ENCODE measurements around the gene RAD51B.

RAD51B gene

GRCh38 chr14:68527329-68527851 lies 707.8 kb downstream of the RAD51B start:
- Histone ChIP-seq H3K9ac (ENCODE audit: low read length) (no peak overlapping the region), H3K9me3 (ENCODE audit: control insufficient read depth, low read depth, low read length) (peaks cover 12% of the 10 kb centered on the region), H3K36me3 (ENCODE audit: control insufficient read depth, low read depth, low read length) (no peaks in the 10 kb centered on the region), H3K4me3 (ENCODE audit: low read length) (no peak overlapping the region), H3K4me1 (ENCODE audit: control insufficient read depth, low read depth, low read length) (peaks cover 11% of the 10 kb centered on the region), H3K27ac (ENCODE audit: low read length) (no peak overlapping the region), H3K27me3 (ENCODE audit: control insufficient read depth, insufficient read depth, low read length) (no peaks in the 10 kb centered on the region)

DNA sequence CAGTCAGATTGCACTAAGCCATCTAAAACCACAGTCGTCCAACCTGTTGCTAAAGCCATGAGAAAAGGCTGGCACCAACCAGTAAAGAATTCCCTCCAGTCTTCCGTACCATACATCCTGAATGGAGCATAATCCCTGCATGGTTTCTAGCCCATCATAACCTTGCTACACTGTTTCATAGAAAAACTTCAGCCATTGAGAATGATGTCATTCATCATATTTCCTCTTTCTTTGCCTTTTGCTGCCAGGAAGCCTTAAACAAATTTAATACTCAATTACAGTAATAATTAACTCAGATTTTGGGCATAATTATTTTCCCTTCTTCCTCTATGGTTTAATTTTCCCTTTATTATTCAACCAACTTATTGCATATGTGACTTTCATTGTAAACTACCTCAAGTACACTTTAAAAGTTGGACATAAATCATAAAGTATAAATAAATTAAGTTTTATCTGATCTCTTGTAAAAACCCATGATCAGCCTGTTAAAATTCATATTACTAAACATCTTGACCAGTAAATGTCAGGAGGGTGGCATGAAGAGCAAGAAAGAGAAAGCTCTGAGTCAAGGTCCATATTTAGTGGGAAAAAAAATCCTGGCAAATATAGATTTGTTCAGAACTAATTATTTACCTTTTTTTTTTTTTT lies 708.6 kb downstream of the RAD51B start:
- Histone ChIP-seq H3K9me3 (ENCODE audit: control insufficient read depth, low read depth, low read length) (peaks cover 12% of the 10 kb centered on the region), H3K27me3 (ENCODE audit: control insufficient read depth, insufficient read depth, low read length) (no peaks in the 10 kb centered on the region), H3K9ac (ENCODE audit: low read length) (no peak overlapping the region), H3K4me1 (ENCODE audit: control insufficient read depth, low read depth, low read length) (peaks cover 11% of the 10 kb centered on the region), H3K4me3 (ENCODE audit: low read length) (no peak overlapping the region), H3K36me3 (ENCODE audit: control insufficient read depth, low read depth, low read length) (no peaks in the 10 kb centered on the region), H3K27ac (ENCODE audit: low read length) (no peak overlapping the region)

DNA sequence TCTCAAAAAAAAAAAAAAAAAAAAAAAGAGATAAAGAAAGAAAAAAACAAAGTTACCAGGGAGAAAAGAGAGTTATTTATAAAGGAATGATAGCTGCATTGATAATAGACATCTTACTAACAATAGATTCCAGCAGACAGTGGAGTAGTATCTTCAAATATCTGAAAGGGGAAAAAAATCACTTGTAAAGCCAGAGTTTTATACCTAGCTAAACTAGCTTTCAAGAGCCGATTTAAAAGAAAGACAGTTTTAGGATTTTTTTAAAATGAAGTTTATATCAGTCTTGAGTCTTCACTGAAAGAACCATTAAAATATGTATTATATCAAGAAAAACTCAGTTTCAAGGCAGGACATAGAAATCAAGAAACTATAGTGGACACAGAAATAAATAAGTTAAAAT lies 710.9 kb downstream of the RAD51B start:
- Histone ChIP-seq H3K36me3 (ENCODE audit: control insufficient read depth, low read depth, low read length) (no peaks in the 10 kb centered on the region), H3K9me3 (ENCODE audit: control insufficient read depth, low read depth, low read length) (peaks cover 12% of the 10 kb centered on the region), H3K4me3 (ENCODE audit: low read length) (no peak overlapping the region), H3K27ac (ENCODE audit: low read length) (no peak overlapping the region), H3K27me3 (ENCODE audit: control insufficient read depth, insufficient read depth, low read length) (no peaks in the 10 kb centered on the region), H3K4me1 (ENCODE audit: control insufficient read depth, low read depth, low read length) (peaks cover 11% of the 10 kb centered on the region), H3K9ac (ENCODE audit: low read length) (no peak overlapping the region)

GRCh38 chr14:68532496-68532895 lies 712.9 kb downstream of the RAD51B start:
- Histone ChIP-seq H3K4me3 (ENCODE audit: low read length) (no peak overlapping the region), H3K36me3 (ENCODE audit: control insufficient read depth, low read depth, low read length) (no peaks in the 10 kb centered on the region), H3K9me3 (ENCODE audit: control insufficient read depth, low read depth, low read length) (peaks cover 12% of the 10 kb centered on the region), H3K27me3 (ENCODE audit: control insufficient read depth, insufficient read depth, low read length) (no peaks in the 10 kb centered on the region), H3K4me1 (ENCODE audit: control insufficient read depth, low read depth, low read length) (peaks cover 2% of the 10 kb centered on the region), H3K9ac (ENCODE audit: low read length) (no peak overlapping the region), H3K27ac (ENCODE audit: low read length) (no peak overlapping the region)

- Histone ChIP-seq H3K4me1 (ENCODE audit: control insufficient read depth, low read depth, low read length) (peaks cover 4% of the 10 kb centered on the region), H3K4me3 (ENCODE audit: low read length) (no peak overlapping the region), H3K9me3 (ENCODE audit: control insufficient read depth, low read depth, low read length) (peaks cover 12% of the 10 kb centered on the region), H3K27ac (ENCODE audit: low read length) (no peak overlapping the region), H3K36me3 (ENCODE audit: control insufficient read depth, low read depth, low read length) (no peaks in the 10 kb centered on the region), H3K9ac (ENCODE audit: low read length) (no peak overlapping the region), H3K27me3 (ENCODE audit: control insufficient read depth, insufficient read depth, low read length) (no peaks in the 10 kb centered on the region)
These were observed 714.7 kb downstream of the RAD51B start for GRCh38 chr14:68534276-68534675.

DNA sequence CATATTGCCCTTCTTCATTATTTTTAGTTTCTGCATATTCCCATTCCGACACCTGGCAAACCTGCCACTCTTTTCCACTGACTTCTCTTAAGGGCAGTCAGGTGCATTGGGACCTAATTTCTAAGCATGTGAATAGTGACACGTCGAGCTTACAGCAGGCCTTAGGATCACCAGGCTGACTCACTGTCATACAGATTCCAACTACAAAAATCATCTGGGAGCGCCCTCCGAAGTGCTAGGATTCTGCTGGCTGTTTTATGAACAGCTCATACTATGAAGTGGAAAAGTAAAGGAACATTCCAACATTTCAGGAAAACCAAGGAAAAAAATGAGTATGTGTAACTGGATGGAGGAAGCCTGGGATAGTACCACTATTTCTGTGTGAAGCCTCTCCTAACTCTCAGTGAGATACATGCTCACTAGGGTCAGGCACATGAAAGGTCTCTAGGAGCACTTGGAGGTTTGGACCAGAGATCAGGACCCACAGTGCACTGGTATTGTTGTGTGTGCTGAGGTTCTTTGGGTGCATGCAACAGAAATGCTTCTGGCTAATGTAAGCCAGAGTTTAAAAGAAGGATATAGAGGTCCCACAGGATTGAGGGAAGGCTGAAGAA lies 715.9 kb downstream of the RAD51B start:
- Histone ChIP-seq H3K4me3 (ENCODE audit: low read length) (no peak overlapping the region), H3K27ac (ENCODE audit: low read length) (no peak overlapping the region), H3K9ac (ENCODE audit: low read length) (no peak overlapping the region), H3K27me3 (ENCODE audit: control insufficient read depth, insufficient read depth, low read length) (no peaks in the 10 kb centered on the region), H3K9me3 (ENCODE audit: control insufficient read depth, low read depth, low read length) (peaks cover 2% of the 10 kb centered on the region), H3K4me1 (ENCODE audit: control insufficient read depth, low read depth, low read length) (peaks cover 4% of the 10 kb centered on the region), H3K36me3 (ENCODE audit: control insufficient read depth, low read depth, low read length) (no peaks in the 10 kb centered on the region)

- Histone ChIP-seq H3K36me3 (ENCODE audit: control insufficient read depth, low read depth, low read length) (no peaks in the 10 kb centered on the region), H3K9me3 (ENCODE audit: control insufficient read depth, low read depth, low read length) (no peaks in the 10 kb centered on the region), H3K27me3 (ENCODE audit: control insufficient read depth, insufficient read depth, low read length) (no peaks in the 10 kb centered on the region), H3K27ac (ENCODE audit: low read length) (no peak overlapping the region), H3K4me3 (ENCODE audit: low read length) (no peak overlapping the region), H3K9ac (ENCODE audit: low read length) (no peak overlapping the region), H3K4me1 (ENCODE audit: control insufficient read depth, low read depth, low read length) (peaks cover 4% of the 10 kb centered on the region)
These were observed 716.4 kb downstream of the RAD51B start for GRCh38 chr14:68536018-68536410.

DNA sequence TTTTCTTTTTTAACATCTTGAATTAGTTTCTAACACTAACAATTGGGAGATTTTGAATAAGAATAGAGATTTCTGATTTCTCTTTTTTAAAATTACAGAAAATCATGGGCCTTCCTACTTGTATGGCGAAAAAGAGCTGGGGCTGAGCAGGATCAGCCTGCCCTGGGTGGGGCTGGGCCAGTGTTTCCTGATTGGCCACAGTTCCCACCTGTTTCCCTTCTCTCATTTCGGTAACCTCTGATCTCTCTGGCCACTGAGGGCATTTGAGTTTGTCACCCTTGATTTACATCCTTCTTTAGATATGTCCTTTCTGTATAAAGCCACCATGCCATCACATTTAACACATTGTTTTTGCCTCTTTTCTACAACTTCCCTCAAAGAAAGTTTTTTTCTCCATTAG lies 719.1 kb downstream of the RAD51B start:
- no peak overlapping the region for H3K27ac ChIP-seq (ENCODE audit: low read length)

DNA sequence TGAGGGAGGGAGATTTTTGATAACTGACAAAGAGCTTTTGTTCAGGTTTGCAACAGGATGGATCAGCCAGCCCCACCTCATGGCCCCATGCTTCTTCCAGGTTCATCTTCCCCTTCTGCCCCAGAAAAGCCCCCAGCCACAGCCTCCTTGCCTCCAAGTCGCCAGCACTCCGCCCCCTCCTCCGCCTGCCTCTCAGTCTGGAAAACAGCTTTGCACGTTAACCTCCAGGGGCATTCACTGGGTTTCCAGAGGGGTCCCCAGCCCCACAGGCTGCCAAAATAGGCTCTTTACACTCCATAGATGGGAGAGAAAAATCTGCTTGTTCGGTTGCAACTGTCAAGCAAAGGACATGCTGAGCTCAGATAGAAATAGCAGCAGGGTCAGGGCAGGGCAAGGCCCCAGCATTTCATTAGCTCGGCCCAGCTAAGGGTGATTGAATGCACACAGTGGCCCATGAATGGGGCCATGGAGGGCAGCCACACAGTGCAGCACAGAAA lies 719.7 kb downstream of the RAD51B start:
- Histone ChIP-seq H3K27ac (ENCODE audit: low read length) (no peak overlapping the region), H3K4me1 (ENCODE audit: control insufficient read depth, low read depth, low read length) (peaks cover 4% of the 10 kb centered on the region), H3K36me3 (ENCODE audit: control insufficient read depth, low read depth, low read length) (no peaks in the 10 kb centered on the region), H3K9ac (ENCODE audit: low read length) (no peak overlapping the region), H3K9me3 (ENCODE audit: control insufficient read depth, low read depth, low read length) (no peaks in the 10 kb centered on the region), H3K27me3 (ENCODE audit: control insufficient read depth, insufficient read depth, low read length) (no peaks in the 10 kb centered on the region), H3K4me3 (ENCODE audit: low read length) (no peak overlapping the region)

More for the DNA sequence above, 719.1 kb downstream of the RAD51B start:
- Histone ChIP-seq H3K36me3 (ENCODE audit: control insufficient read depth, low read depth, low read length) (no peaks in the 10 kb centered on the region), H3K27me3 (ENCODE audit: control insufficient read depth, insufficient read depth, low read length) (no peaks in the 10 kb centered on the region), H3K9me3 (ENCODE audit: control insufficient read depth, low read depth, low read length) (no peaks in the 10 kb centered on the region), H3K4me1 (ENCODE audit: control insufficient read depth, low read depth, low read length) (peaks cover 4% of the 10 kb centered on the region), H3K4me3 (ENCODE audit: low read length) (no peak overlapping the region), H3K9ac (ENCODE audit: low read length) (no peak overlapping the region)

DNA sequence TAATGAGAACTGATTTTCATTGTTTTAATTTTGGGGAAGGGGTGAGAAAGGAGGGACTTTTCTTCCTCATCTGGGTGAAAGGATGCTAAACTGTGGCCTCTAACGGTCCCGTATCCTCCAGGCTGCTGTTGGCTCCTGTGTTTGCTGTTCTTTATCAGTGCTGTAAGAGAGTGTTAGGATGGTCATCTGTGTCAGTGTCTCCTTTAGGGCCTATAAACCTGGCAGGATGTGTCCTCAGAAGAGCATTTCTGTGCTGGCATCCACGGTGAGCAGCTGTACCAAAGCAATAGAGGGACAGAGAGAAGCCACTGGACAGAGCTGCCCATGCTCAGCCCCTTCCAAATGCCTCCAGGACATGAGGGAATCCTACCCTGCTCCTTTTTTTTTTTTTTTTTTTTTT lies 720.2 kb downstream of the RAD51B start:
- Histone ChIP-seq H3K4me1 (ENCODE audit: control insufficient read depth, low read depth, low read length) (peaks cover 4% of the 10 kb centered on the region), H3K4me3 (ENCODE audit: low read length) (no peak overlapping the region), H3K9ac (ENCODE audit: low read length) (no peak overlapping the region), H3K9me3 (ENCODE audit: control insufficient read depth, low read depth, low read length) (no peaks in the 10 kb centered on the region), H3K27me3 (ENCODE audit: control insufficient read depth, insufficient read depth, low read length) (no peaks in the 10 kb centered on the region), H3K27ac (ENCODE audit: low read length) (no peak overlapping the region), H3K36me3 (ENCODE audit: control insufficient read depth, low read depth, low read length) (no peaks in the 10 kb centered on the region)

- no peak overlapping the region for H3K9ac ChIP-seq (ENCODE audit: low read length)
- H3K36me3 ChIP-seq (ENCODE audit: control insufficient read depth, low read depth, low read length) = no peaks in the 10 kb centered on the region
- H3K4me3 ChIP-seq (ENCODE audit: low read length) = no peak overlapping the region
- H3K4me1 ChIP-seq (ENCODE audit: control insufficient read depth, low read depth, low read length) = peaks cover 4% of the 10 kb centered on the region
- H3K9me3 ChIP-seq (ENCODE audit: control insufficient read depth, low read depth, low read length) = no peaks in the 10 kb centered on the region
- no peaks in the 10 kb centered on the region for H3K27me3 ChIP-seq (ENCODE audit: control insufficient read depth, insufficient read depth, low read length)
- H3K27ac ChIP-seq (ENCODE audit: low read length) = no peak overlapping the region
These were observed 721.8 kb downstream of the RAD51B start for GRCh38 chr14:68541178-68541896.

All from iPS-18a (cell line).